BJ (cell line): ENCODE measurements around the gene BCAS1. TPM values are rescaled to one million over a fixed set of nuclear protein-coding genes. Genes with fewer than 3 reads are reported as not detected.
A peak's percentile ranks its signal among the peaks of the same experiment; 100 is the strongest.

Experiments used
- CTCF ChIA-PET: fragments of 350-600 bp; formaldehyde crosslinking; extraction: SDS; loops from one replicate; lab custom pipeline; 2021; ENCODE audit warnings: antibody characterized with exemption, inconsistent platforms; lab: Yijun Ruan, JAX
- POLR2A ChIA-PET: fragments of 300-600 bp; sonication (Branson Sonifier 250); formaldehyde crosslinking; extraction: SDS; loops from one replicate; lab custom pipeline; 2021; ENCODE audit warnings: antibody characterized with exemption; lab: Charles Lee
- DNase-seq: peaks from one replicate; pipeline ENCODE4 v3.0.0-alpha.2; 2011; ENCODE audit warnings: low read depth
- H3K27me3 ChIP-seq: 2 replicates; pipeline ENCODE4 v1.6.0; 2011; ENCODE audit warnings: low read length; ENCODE audit not compliant: control insufficient read depth, insufficient read depth
- H3K36me3 ChIP-seq: 2 replicates; pipeline ENCODE4 v1.5.1; 2011; ENCODE audit warnings: low read length; ENCODE audit not compliant: control insufficient read depth, insufficient read depth
- H3K4me3 ChIP-seq: 2 replicates; pipeline ENCODE4 v1.5.1; 2011; ENCODE audit warnings: low read depth, mild to moderate bottlenecking, control low read depth, low read length
- polyA plus RNA-seq: library from polyadenylated mRNA; depleted of rRNA; stranded (reverse); fragments of >200 nt; gene quantifications from 2 replicates; pipeline ENCODE4 v1.2.3, GENCODE V29; 2011
- TF ChIP-seq, protein P1 (sequence below): IDR thresholded peaks from 2 replicates; pipeline ENCODE4 v1.5.1; 2011; ENCODE audit warnings: low read depth, mild to moderate bottlenecking, control low read depth, inconsistent platforms, low read length, moderate library complexity; ENCODE audit not compliant: insufficient read depth

The BCAS1 gene
- polyA plus RNA-seq, 1 experiment = not detected

- ChIA-PET CTCF (interaction anchor here (1.2 to 1.7 kb wide), 2 partner anchors 15 to 128 kb away, joined by 3 to 9 read pairs; no protein-coding TSS in a partner anchor), POLR2A (interaction anchor here (0.7 kb wide), 1 partner anchor 14 kb away, joined by 6 read pairs; no protein-coding TSS in a partner anchor)
- Histone ChIP-seq H3K27me3 (no peaks in the 10 kb centered on the region), H3K36me3 (no peaks in the 10 kb centered on the region), H3K4me3 (no peak overlapping the region)
- TF ChIP-seq, protein P1, sequence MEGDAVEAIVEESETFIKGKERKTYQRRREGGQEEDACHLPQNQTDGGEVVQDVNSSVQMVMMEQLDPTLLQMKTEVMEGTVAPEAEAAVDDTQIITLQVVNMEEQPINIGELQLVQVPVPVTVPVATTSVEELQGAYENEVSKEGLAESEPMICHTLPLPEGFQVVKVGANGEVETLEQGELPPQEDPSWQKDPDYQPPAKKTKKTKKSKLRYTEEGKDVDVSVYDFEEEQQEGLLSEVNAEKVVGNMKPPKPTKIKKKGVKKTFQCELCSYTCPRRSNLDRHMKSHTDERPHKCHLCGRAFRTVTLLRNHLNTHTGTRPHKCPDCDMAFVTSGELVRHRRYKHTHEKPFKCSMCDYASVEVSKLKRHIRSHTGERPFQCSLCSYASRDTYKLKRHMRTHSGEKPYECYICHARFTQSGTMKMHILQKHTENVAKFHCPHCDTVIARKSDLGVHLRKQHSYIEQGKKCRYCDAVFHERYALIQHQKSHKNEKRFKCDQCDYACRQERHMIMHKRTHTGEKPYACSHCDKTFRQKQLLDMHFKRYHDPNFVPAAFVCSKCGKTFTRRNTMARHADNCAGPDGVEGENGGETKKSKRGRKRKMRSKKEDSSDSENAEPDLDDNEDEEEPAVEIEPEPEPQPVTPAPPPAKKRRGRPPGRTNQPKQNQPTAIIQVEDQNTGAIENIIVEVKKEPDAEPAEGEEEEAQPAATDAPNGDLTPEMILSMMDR = no peak
- no peak for DNase-seq
These were observed 168.8 kb downstream of the BCAS1 start for GRCh38 chr20:53901497-53902096.

DNA sequence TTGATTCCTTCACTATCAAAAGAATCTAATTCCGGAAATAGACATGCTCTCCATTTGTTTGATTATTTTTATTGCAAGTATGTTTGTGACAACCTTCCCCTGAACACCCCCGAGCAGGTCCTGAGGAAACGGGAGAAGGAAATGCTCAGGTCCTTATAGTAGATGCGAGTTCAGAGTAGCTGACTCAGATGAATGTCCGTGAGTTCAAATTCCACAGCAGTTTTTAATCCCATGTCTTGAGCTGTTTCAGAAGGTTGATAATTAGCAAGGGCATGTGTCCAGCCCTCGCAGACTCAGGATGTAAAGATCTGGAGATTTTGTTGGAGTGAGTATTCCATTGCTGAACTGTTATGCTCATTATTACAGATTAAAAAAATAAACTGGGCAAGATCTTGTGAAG lies 169.3 kb downstream of the BCAS1 start:
- TF ChIP-seq, protein P1 = no peak
- Histone ChIP-seq H3K27me3 (no peaks in the 10 kb centered on the region), H3K36me3 (no peaks in the 10 kb centered on the region), H3K4me3 (no peak overlapping the region)
- CTCF ChIA-PET = interaction anchor here (0.9 to 1.7 kb wide), 3 partner anchors 16 to 193 kb away, joined by 3 to 9 read pairs (median 3); no protein-coding TSS in a partner anchor
- peak; percentile 62 for DNase-seq
- POLR2A ChIA-PET = interaction anchor here (0.7 kb wide), 1 partner anchor 15 kb away, joined by 6 read pairs; no protein-coding TSS in a partner anchor

- peak; percentile 69 for DNase-seq
- ChIA-PET CTCF (interaction anchor here (0.9 to 1.7 kb wide), 2 partner anchors 17 to 193 kb away, joined by 3 to 9 read pairs; no protein-coding TSS in a partner anchor), POLR2A (no interaction called here)
- TF ChIP-seq, protein P1 = no peak
- Histone ChIP-seq H3K36me3 (no peaks in the 10 kb centered on the region), H3K27me3 (no peaks in the 10 kb centered on the region), H3K4me3 (no peak overlapping the region)
These were observed 169.9 kb downstream of the BCAS1 start for GRCh38 chr20:53900380-53900999.

DNA sequence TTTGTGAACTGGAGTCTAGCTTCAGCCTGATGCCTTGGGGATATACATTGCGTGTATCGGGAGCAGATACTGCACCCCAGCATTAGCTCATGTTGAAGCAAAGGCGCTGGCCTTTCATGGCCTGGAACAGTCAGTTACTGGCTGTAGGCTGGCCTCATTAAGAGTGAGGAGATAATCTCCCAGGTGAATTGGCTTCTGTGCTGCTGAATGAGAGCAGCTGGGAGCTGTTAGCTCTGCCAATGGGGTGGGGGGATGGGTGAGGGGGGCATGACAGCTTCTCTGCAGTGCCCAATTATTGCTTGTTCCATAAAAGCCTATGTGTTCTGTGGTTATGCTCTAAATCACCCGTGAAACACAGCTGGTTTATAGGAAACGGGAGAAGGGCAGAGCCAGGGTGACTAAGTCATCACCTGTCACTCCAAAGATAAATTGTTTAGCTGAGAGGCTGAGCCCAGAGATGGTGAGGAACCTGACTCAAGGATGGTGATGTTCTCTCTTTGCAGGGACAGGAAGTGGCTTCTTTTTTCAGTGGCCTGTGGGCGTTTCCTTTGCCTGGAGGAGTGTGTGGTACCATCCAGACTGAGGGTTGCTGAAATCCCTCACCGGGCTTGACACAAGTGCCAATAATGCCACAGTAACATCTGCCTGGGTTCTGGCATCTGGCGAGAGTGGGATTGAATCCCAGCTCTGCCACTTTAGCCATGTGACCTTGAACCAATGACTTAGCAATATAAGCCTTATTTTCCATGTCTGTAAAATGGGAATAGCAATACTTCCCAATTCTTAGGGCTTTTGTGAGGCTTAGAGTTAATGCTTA lies 170.8 kb downstream of the BCAS1 start:
- DNase-seq = no peak
- TF ChIP-seq, protein P1 = no peak
- Histone ChIP-seq H3K4me3 (no peak overlapping the region), H3K36me3 (no peaks in the 10 kb centered on the region), H3K27me3 (no peaks in the 10 kb centered on the region)
- ChIA-PET POLR2A (no interaction called here), CTCF (interaction anchor here (1.9 kb wide), 1 partner anchor 16 kb away, joined by 11 read pairs; no protein-coding TSS in a partner anchor)
